Measurements from ENCODE around the gene SOX9. TPM values are rescaled to one million over a fixed set of nuclear protein-coding genes. Genes with fewer than 3 reads are reported as not detected.

SOX9 gene
- total and polyA plus RNA-seq, 4 donors = 0.42 to 1.7 (median 0.99) TPM

- TF ChIP-seq EGR1 (IDR thresholded peaks at IDR 0.05; ENCODE audit: low read depth in 2 of 2) = no peak
- TF ChIP-seq ZBTB33 (IDR thresholded peaks at IDR 0.05) = no peak
- TF ChIP-seq TAF1 (conservative IDR thresholded peaks at IDR 0.05) = no peak
- TF ChIP-seq JUND (IDR thresholded peaks at IDR 0.05) = no peak
- no peak for TF ChIP-seq RAD21 (IDR thresholded peaks at IDR 0.05)
- TF ChIP-seq HNF4G (IDR thresholded peaks at IDR 0.05) = no peak
- TF ChIP-seq CTCF (IDR thresholded peaks at IDR 0.05; ENCODE audit: low read depth, low read length, missing input control) = no peak
- H3K9me3 ChIP-seq (ENCODE audit: control insufficient read depth in 4 of 4, low read length in 3 of 4) = no peaks in the 10 kb centered on the region
- no peaks in the 10 kb centered on the region for H3K36me3 ChIP-seq (ENCODE audit: control insufficient read depth in 4 of 4, insufficient read depth in 3 of 4, low read depth in 1 of 4, low read length in 3 of 4)
- 82% methylated on average over 2 of the region's 2 CpGs for WGBS
- no peaks in the 10 kb centered on the region for H3K4me1 ChIP-seq (ENCODE audit: control insufficient read depth in 4 of 4, insufficient read depth in 4 of 4, low read length in 3 of 4)
- DNase-seq (ENCODE audit: low spot score) = no peak
- peaks cover 0 to 7% (median 0%) of the 10 kb centered on the region in 4 donors for H3K27me3 ChIP-seq (ENCODE audit: control insufficient read depth in 4 of 4, insufficient read depth in 4 of 4, low read length in 3 of 4)
- no peak overlapping the region for H3K9ac ChIP-seq (ENCODE audit: low read depth in 1 of 2, low read length in 2 of 2)
- H3K4me3 ChIP-seq (ENCODE audit: low read depth in 1 of 3, low read length in 3 of 3) = no peak overlapping the region
- no peak overlapping the region for H3K27ac ChIP-seq (ENCODE audit: low read depth in 1 of 2, low read length in 2 of 2)
Observed at GRCh38 chr17:72162569-72162968, 41.7 kb downstream of the SOX9 start.

- Histone ChIP-seq H3K9ac (ENCODE audit: low read depth in 1 of 2, low read length in 2 of 2) (no peak overlapping the region), H3K36me3 (ENCODE audit: control insufficient read depth in 4 of 4, insufficient read depth in 3 of 4, low read depth in 1 of 4, low read length in 3 of 4) (no peaks in the 10 kb centered on the region), H3K27me3 (ENCODE audit: control insufficient read depth in 4 of 4, insufficient read depth in 4 of 4, low read length in 3 of 4) (peaks cover 0 to 8% (median 0%) of the 10 kb centered on the region in 4 donors), H3K4me1 (ENCODE audit: control insufficient read depth in 4 of 4, insufficient read depth in 4 of 4, low read length in 3 of 4) (no peaks in the 10 kb centered on the region), H3K4me3 (ENCODE audit: low read depth in 1 of 3, low read length in 3 of 3) (no peak overlapping the region), H3K9me3 (ENCODE audit: control insufficient read depth in 4 of 4, low read length in 3 of 4) (no peaks in the 10 kb centered on the region), H3K27ac (ENCODE audit: low read depth in 1 of 2, low read length in 2 of 2) (no peak overlapping the region)
- WGBS = 76% methylated on average over 2 of the region's 2 CpGs
- DNase-seq (ENCODE audit: low spot score) = no peak
- TF ChIP-seq NR2F2 (IDR thresholded peaks at IDR 0.05) (no peak), HNF4A (conservative IDR thresholded peaks at IDR 0.05) (no peak), JUND (IDR thresholded peaks at IDR 0.05) (no peak), REST (IDR thresholded peaks at IDR 0.05) (no peak), FOXA2 (IDR thresholded peaks at IDR 0.05) (no peak), FOXA1 (IDR thresholded peaks at IDR 0.05) (no peak), SP1 (IDR thresholded peaks at IDR 0.05) (no peak), RAD21 (IDR thresholded peaks at IDR 0.05) (no peak), YY1 (IDR thresholded peaks at IDR 0.05) (no peak), EGR1 (IDR thresholded peaks at IDR 0.05; ENCODE audit: low read depth in 2 of 2) (no peak), ATF3 (IDR thresholded peaks at IDR 0.05) (no peak), CTCF (IDR thresholded peaks at IDR 0.05; ENCODE audit: low read depth, low read length, missing input control) (no peak), GABPA (IDR thresholded peaks at IDR 0.05 in 1 of 2, conservative IDR thresholded peaks at IDR 0.05 in 1 of 2) (no peak), RXRA (IDR thresholded peaks at IDR 0.05) (no peak), MAX (IDR thresholded peaks at IDR 0.05) (no peak), TAF1 (conservative IDR thresholded peaks at IDR 0.05) (no peak), ZBTB33 (IDR thresholded peaks at IDR 0.05) (no peak), HNF4G (IDR thresholded peaks at IDR 0.05) (no peak)
Observed at GRCh38 chr17:72163474-72163873, 42.7 kb downstream of the SOX9 start.
